GM10248 (cell line): ENCODE results near the gene DNM3.
A peak's percentile ranks its signal among the peaks of the same experiment; 100 is the strongest.

Experiments
- CTCF ChIA-PET: fragments of 300-600 bp; sonication (Branson Sonifier 250); formaldehyde crosslinking; extraction: SDS; loops from one replicate; lab custom pipeline; 2021; ENCODE audit warnings: antibody characterized with exemption; lab: Yijun Ruan, JAX
- POLR2A ChIA-PET: fragments of 350-650 bp; sonication (Branson Sonifier 250); formaldehyde crosslinking; extraction: SDS; loops from one replicate; lab custom pipeline; 2020; ENCODE audit warnings: antibody characterized with exemption; lab: Yijun Ruan, JAX
- DNase-seq: peaks from one replicate; pipeline ENCODE4 v3.0.0; 2012; ENCODE audit errors: extremely low spot score
- CTCF ChIP-seq: IDR thresholded peaks from 2 replicates; pipeline ENCODE4 v1.5.1; 2012; ENCODE audit warnings: mild to moderate bottlenecking, low read depth; ENCODE audit errors: extremely low read depth, missing control alignments, control extremely low read depth

Gene DNM3

GRCh38 chr1:171995573-171995972, 154.3 kb downstream of the DNM3 start:
- TF ChIP-seq CTCF, result no peak
- ChIA-PET POLR2A (no interaction called here), CTCF (interaction anchor here (0.9 kb wide), 1 partner anchor 10 kb away, joined by 4 read pairs; no protein-coding TSS in a partner anchor)
- DNase-seq, result no peak

GRCh38 chr1:171997936-171998335, 156.6 kb downstream of the DNM3 start:
- DNase-seq, result no peak
- no peak for TF ChIP-seq CTCF
- ChIA-PET CTCF (interaction anchor here (1.3 to 2.1 kb wide), 4 partner anchors 10 to 402 kb away, joined by 4 to 9 read pairs (median 5); no protein-coding TSS in a partner anchor), POLR2A (no interaction called here)

GRCh38 chr1:171998711-171999110, 157.4 kb downstream of the DNM3 start:
- TF ChIP-seq CTCF, result no peak
- CTCF ChIA-PET, result interaction anchor here (1.1 to 2.1 kb wide), 5 partner anchors 9 to 401 kb away, joined by 3 to 9 read pairs (median 3); no protein-coding TSS in a partner anchor
- POLR2A ChIA-PET, result no interaction called here
- DNase-seq, result no peak

GRCh38 chr1:171999756-172000155, 158.5 kb downstream of the DNM3 start:
- DNase-seq, result no peak
- TF ChIP-seq CTCF, result no peak
- ChIA-PET CTCF (interaction anchor here (1.1 to 2.2 kb wide), 6 partner anchors 10 to 400 kb away, joined by 3 to 6 read pairs (median 3); no protein-coding TSS in a partner anchor), POLR2A (no interaction called here)

GRCh38 chr1:172001288-172001687, 160.0 kb downstream of the DNM3 start:
- CTCF ChIA-PET, result interaction anchor here (1.0 to 4.0 kb wide), 3 partner anchors 15 to 442 kb away, joined by 4 to 19 read pairs (median 6); partner anchors contain the start of gene PIGC
- no peak for DNase-seq
- POLR2A ChIA-PET, result no interaction called here
- no peak for TF ChIP-seq CTCF

GRCh38 chr1:172002725-172003345, 161.5 kb downstream of the DNM3 start:
- CTCF ChIA-PET, result interaction anchor here (0.6 to 4.0 kb wide), 33 partner anchors 11 to 717 kb away, joined by 3 to 26 read pairs (median 4); partner anchors contain the start of gene PIGC
- TF ChIP-seq CTCF, result peak; percentile 71
- DNase-seq, result peak; percentile 12
- POLR2A ChIA-PET, result no interaction called here
